ENCODE measurements around the gene PAXX.

DNA sequence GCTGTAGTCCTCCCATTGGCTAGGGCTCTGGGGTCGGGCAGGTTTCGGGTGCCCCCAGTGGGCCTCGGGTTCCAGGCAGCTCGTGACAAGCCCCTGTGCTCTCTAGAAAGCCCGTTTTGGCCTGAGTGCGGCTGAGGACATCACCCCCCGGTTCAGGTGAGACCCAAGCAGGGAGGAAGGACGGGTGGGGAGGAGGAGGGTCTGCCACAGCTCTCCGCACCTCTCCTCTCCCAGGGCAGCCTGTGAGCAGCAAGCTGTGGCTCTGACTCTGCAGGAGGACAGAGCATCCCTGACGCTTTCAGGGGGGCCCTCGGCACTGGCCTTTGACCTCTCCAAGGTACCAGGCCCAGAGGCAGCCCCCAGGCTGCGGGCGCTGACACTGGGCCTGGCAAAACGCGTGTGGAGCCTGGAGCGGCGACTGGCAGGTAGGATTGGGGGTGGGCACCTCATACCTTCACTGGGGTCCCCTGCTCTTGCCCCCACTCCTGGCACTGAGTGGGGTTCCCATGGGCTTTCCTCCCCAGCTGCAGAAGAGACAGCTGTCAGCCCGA lies 672 bp downstream of the PAXX start:
- TF ChIP-seq POLR2A (IDR thresholded peaks at IDR 0.05) = no peak
- TF ChIP-seq CTCF (IDR thresholded peaks at IDR 0.05) = no peak
- TF ChIP-seq EP300 (IDR thresholded peaks at IDR 0.05) = no peak

Measured in tibial nerve (tissue), 4 donors.